Measurements from ENCODE around the gene AFG3L2. TPM values are rescaled to one million over a fixed set of nuclear protein-coding genes. Genes with fewer than 3 reads are reported as not detected.

Gene AFG3L2
- total and polyA plus RNA-seq, 10 of the 15 experiments (the other 5 are each of a cell fraction or from before 2014, with no cell fraction given): 21.0 to 72.7 (median 57.7) TPM

GRCh38 chr18:12359515-12359927 lies 17.5 kb downstream of the AFG3L2 start:
- Histone ChIP-seq H3K27ac (ENCODE audit: control insufficient read depth, insufficient read depth) (no peak overlapping the region), H3K4me2 (ENCODE audit: control insufficient read depth, insufficient read depth) (no peak overlapping the region), H3K79me2 (ENCODE audit: control insufficient read depth, insufficient read depth, low read length) (no peaks in the 10 kb centered on the region), H3K9me3 (replicated peaks; ENCODE audit: control insufficient read depth, insufficient read depth, low read length) (no peaks in the 10 kb centered on the region), H4K20me1 (ENCODE audit: control insufficient read depth, insufficient read depth) (no peaks in the 10 kb centered on the region), H3K4me1 (ENCODE audit: control insufficient read depth, insufficient read depth, low read length) (no peaks in the 10 kb centered on the region), H3K36me3 (ENCODE audit: control insufficient read depth in 2 of 2, insufficient read depth in 2 of 2, low read length in 1 of 2) (peaks cover 19 to 28% of the 10 kb centered on the region in 2 experiments), H3K9ac (ENCODE audit: control insufficient read depth, insufficient read depth, low read length) (no peak overlapping the region), H3K4me3 (no peak overlapping the region), H3K27me3 (replicated peaks in 1 of 2; ENCODE audit: control insufficient read depth in 2 of 2, insufficient read depth in 2 of 2, low read length in 1 of 2) (no peaks in the 10 kb centered on the region), H2AFZ (ENCODE audit: control insufficient read depth, low read depth, low read length) (no peak overlapping the region)
- no peak for TF ChIP-seq SRF (IDR thresholded peaks at IDR 0.05; ENCODE audit: low read depth in 2 of 2, low read length in 2 of 2)
- peak; percentile 28; the same call in 1 of the 2 replicates for TF ChIP-seq ZNF384 (IDR thresholded peaks at IDR 0.05; ENCODE audit: borderline replicate concordance, low read depth, low read length)
- no peak for TF ChIP-seq TCF3 (IDR thresholded peaks at IDR 0.05; ENCODE audit: borderline replicate concordance, insufficient read depth, low read depth, low read length)
- no peak for TF ChIP-seq SUPT20H (IDR thresholded peaks at IDR 0.05; ENCODE audit: borderline replicate concordance, control insufficient read depth, low read depth, low read length)
- no peak for TF ChIP-seq HCFC1 (IDR thresholded peaks at IDR 0.05; ENCODE audit: low read length)
- TF ChIP-seq BACH1 (IDR thresholded peaks at IDR 0.05; ENCODE audit: borderline replicate concordance): 0 out of 2 replicates have a peak, but pooled peaks have one; percentile 34
- TF ChIP-seq ATF7 (IDR thresholded peaks at IDR 0.05; ENCODE audit: low read depth): peak; percentile 51; the same call in 1 of the 2 replicates
- TF ChIP-seq BMI1 (IDR thresholded peaks at IDR 0.05; ENCODE audit: borderline replicate concordance): no peak
- no peak for TF ChIP-seq ZNF217 (IDR thresholded peaks at IDR 0.05)
- TF ChIP-seq SPI1 (IDR thresholded peaks at IDR 0.05; ENCODE audit: borderline replicate concordance, insufficient read depth, low read depth, low read length): no peak
- TF ChIP-seq SP1 (IDR thresholded peaks at IDR 0.05; ENCODE audit: low read depth, low read length): no peak
- 0 out of 2 replicates have a peak, but pooled peaks have one; percentile 29 for TF ChIP-seq ZNF687 (IDR thresholded peaks at IDR 0.05)
- no peak for TF ChIP-seq GABPA (IDR thresholded peaks at IDR 0.05; ENCODE audit: low read depth)
- TF ChIP-seq CREM (IDR thresholded peaks at IDR 0.05; ENCODE audit: low read depth): no peak
- TF ChIP-seq NBN (IDR thresholded peaks at IDR 0.05): 0 out of 2 replicates have a peak, but pooled peaks have one; percentile 16
- CTCF ChIA-PET: interaction anchor here (2.9 kb wide), 1 partner anchor 31 kb away, joined by 12 read pairs; no protein-coding TSS in a partner anchor
- POLR2A ChIA-PET: interaction anchor here (1.9 kb wide), 1 partner anchor 17 kb away, joined by 9 read pairs; the partner anchor contains the start of gene AFG3L2
- in situ Hi-C loops (cut with MboI): no loop called here
- RAD21 ChIA-PET (ENCODE audit: unreplicated experiment): no interaction called here
- intact Hi-C loops (cut with micrococcal nuclease; ENCODE audit: unreplicated experiment): no loop called here
- DNase-seq (ENCODE audit: low read depth, low spot score) (no peak), FAIRE-seq (no peak), ATAC-seq (peak; percentile 68)
- WGBS (ENCODE audit: insufficient coverage, insufficient replicate concordance, low lambda C conversion rate, missing lambda C conversion rate): 94% methylated on average over 5 of the region's 5 CpGs
- SMC1A ChIA-PET (ENCODE audit: uncharacterized antibody, unreplicated experiment): interaction anchor here (1.5 kb wide), 1 partner anchor 31 kb away, joined by 4 read pairs; no protein-coding TSS in a partner anchor
- no TSS peak for BruUV-seq (replicated peaks)

Data from GM12878 (cell line).